IPS-NIHi11 (cell line): Measurements from ENCODE around the gene TXLNG.
"Not testable (repeated sequence)": the region's sequence is repeated elsewhere in the genome, so short reads cannot be mapped to it uniquely, and the experiment has no call there.

Source experiments
- DNase-seq: peaks from one replicate; pipeline ENCODE4 v3.0.0; 2012; ENCODE audit warnings: mixed read lengths, low spot score

Gene TXLNG

DNA sequence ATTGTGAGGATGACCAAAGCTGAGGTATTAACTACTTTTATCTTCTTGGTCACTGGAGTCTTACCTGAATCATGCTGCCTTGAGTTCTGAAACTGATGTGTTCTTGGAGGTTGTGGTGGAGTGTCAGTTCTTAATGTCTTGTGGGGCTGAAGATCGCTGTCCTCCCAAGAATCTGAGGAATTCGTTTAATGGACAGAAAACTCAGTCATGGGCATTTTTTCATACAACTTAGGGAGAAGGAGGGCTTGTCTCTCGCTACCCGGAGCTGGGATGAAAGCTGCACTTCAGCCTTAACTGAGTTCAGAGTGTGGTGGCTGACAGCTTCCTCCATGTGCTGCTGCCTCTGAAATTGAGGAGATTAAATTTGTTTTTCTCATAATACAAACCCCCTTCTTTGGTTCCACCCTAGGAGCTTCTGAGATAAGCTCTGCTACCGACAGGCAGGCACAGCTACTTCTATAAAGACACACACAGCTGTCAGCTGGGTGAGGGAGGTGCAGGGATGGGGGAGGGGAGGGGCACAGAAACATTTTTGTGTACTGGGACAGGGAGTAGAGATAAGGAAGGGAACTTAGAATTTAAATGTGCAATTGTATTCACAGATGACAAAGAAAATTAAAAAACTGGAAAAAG is 53.1 kb downstream of the TXLNG start:
- no peak for DNase-seq

DNA sequence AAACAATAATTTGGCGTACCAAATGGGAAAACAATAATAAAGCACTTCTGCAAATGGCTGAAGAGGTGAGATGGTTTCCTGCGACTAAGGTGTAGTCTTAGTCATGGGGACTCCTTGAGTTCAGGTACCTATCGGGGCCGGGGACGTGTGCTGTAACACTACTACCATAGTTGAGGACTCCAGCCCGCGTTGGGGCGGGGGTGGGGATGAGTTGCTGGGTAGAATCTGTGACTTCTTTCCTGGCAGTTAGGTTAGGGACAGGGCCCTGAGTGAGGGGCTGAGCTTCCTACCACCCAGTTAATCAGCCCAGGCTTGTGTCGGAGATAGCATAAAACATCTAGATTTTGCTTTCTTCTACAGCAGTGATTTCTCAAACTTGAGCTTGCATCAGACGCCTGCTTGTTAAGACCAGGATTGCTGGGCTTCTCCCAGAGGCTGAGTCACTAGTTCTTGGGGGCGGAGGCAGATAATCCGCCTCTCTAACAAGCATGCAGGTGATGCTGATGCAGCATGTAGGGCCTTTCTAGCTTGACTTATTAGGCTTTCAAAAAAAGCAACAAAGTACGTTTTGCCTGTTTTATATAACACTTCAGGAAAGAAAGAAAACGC is 53.7 kb downstream of the TXLNG start:
- DNase-seq: no peak

DNA sequence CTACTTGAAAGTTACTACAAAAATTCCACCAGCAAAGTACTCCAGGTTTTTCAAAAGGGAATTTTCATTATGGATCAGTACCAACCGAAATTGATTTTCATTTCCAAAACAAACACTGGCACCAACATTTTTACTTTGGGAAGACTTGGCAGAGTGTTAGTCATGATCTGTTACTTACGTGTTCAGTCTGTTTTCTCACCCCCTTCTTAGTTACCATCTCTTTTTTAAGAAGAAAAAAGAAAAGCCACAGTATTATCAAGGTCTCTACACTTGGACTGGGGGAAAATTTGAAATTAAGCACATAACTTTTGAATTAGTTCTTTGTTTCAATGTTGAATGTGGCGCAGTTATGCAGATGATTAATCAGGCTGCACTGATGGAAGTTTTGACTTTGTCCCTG is 56.4 kb downstream of the TXLNG start:
- DNase-seq: no peak

DNA sequence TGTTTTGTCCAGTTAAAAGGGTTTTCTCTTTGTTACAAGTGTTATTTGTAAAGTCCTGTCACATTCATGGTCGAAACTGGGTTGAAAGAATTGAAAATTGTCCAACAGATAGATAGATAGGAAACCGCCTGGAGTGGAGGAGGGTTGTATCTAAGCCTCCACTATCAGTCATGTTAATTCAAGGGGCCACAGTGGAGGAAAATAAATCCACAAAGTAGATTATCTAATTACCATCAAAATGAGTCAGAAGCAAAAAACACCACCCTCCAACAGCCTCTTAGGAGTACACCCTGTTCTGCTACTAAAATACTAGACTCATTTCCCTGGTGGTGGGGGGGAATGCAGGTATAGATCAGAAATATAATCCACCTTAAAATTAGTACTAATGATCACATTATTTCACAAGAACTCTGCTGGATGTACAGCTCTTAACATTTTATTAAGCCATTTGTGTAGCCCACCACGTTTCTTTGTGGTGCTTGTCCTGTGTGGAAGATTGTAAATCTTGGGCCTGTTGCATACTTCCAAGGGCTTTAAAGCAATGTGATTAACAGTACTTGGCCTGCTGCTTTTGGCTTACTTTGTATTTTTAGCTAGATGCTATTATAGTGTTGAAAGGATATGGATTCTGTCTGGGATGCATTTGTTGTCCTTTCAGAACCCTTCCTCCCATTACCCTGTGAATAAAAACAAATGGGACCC is 57.1 kb downstream of the TXLNG start:
- no peak for DNase-seq

DNA sequence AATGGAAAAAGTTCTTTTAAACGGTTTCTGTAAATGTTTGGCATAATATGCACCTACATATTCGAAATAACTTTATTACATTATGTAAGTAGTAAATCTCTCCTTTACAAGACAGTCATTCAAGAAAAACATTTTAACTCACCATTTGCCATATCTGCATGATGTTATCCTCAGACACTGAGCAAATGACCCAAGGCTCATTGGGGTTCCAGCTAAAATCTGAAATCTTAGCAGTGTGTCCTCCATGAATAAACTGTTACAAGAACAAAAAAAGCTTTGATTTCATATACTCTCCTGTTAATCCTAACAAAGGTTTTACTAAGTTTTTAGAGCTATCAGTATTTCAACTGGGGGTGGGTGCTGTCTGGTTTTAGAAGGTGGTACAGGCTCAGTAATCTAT is 59.4 kb downstream of the TXLNG start:
- DNase-seq: no peak

DNA sequence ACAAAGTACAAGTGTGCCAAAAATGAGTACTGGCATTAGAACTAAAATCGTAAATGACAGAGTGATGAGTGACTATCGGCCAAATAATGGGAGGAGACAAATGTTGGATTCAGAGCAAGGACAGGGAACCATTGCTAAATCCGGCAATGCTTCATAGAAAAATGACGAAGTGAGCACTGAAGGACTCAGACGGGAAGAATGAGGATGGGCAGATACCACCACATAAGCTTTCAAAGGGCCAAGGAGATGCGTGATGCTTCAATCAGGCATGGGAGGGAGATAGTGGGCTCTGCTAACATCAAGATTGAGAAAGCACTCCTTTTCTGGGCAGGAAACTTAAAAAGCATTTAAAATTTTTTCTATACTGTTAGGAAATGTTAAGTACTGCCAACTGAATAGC is 62.3 kb downstream of the TXLNG start:
- DNase-seq: no peak

DNA sequence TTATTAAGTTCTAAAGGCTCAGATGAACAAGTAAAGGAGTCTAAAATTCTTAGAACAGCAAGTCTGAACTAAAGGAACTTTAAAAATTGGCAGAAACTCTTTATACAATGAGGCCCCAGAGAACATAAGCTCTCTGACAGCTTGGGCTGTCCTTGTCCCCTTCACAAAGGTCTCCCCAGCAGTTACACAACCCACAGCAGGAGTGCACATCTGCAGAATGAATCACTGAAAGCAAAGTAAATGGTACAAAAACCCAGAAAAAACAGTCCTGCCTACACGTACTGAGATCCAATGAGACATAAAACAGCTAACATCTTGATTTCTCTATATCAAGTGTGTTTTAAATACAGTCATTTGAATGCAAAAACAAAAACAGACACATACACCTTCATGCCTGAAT is 65.2 kb downstream of the TXLNG start:
- DNase-seq: no peak

DNA sequence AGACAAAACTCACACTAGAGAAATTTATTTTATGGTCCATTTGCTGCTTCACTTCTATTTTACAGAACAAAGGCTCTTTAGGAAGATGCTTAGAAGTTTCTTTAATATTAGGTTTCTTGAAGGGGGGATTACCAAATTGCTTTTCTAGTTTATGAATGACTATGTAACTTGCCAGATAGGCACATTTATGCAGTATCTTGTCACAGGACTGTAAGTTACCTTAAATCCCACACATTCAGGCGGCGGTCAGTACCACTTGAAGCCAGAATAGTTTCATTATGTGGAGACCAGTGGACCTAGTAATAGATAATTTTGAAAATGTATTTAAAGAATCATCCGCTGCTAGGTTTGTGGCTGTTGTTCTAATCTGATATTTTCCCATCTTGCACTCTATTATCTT is 65.6 kb downstream of the TXLNG start:
- DNase-seq: no peak

DNA sequence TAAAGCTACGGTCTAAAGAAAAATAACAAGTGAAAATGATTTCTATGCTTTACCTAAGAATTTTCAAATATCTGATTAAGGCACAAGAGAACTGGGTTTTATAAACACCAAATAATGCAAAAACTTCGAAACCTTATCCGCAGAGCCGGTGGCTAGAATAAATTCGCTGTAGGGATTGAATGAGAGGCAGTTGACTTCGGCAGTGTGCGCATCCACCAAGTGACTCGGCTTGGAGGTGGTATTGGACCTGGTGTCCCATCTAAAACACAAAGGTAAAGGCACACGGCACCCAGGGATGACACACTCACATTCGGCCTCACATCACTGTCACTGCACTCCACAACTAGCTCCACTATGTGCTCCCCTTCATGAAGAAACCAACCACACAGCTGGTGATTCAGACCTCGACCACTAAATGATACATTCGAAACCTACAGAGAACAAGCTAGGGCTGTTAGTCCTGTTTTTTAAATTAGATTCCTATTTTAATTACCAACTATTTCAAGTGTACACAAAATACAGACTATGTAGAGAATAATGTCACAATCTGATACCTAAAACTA is 66.4 kb downstream of the TXLNG start:
- no peak for DNase-seq

DNA sequence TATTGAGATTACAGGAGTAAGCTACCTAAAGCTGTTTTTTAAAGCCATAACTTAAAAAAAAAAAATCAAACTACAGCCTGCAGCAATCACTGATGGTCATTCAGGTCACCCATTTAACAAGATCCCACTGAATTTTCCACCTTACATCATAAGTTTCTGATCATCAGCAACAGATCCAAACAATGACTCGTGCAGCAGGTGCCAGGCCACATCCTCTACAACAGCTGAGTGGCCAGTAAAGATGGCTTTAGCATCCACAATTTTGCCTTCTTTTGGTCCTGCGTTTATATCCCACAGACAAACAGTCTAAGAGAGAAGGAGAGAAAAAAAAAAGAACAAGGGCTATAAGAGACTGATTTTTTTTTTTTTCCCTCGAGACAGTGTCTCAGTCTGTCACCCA is 67.3 kb downstream of the TXLNG start:
- no peak for DNase-seq

DNA sequence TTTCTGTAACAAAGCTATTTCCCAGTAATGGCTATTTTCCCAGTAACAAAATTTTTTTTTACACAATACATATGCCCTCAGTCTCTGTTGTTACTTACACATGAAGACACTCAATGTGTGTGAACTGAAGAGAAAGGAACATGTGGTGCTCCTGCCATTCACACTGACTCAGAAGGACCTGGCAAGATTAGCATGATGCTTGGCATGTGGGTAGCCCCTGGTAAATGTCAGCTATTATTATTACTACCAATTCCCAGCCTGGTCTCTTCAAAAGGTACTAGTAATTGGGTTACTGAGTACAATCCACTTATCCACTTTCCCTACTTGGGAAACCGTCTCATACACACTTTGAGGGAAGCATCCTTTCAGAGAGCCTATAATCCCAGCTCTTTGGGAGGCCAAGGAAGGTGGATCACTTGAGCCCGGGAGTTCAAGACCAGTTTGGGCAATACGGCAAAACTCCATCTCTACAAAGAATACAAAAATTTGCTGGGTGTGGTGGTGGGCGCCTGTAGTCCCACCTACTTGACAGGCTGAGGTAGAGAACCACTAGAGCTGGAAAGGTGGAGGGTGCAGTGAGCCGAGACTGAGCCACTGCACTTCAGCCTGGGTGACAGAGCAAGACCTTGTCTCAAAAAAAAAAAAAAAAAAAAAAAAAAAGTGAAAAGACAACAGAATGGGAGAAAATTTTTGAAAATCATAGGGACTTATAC is 69.3 kb downstream of the TXLNG start:
- no peak for DNase-seq

DNA sequence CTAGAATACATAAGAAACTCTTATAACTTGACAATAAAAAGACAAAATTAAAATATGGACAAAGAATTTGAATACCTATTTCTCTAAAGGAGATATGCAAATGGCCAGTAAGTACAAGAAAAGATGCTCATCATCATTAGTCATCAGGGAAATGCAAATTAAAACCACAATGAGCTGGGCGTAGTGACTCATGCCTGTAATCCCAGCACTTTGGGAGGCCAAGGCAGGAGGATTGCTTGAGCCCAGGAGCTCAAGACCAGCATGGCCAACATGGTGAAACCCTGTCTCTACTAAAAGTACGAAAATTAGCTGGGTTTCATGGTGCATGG is 69.8 kb downstream of the TXLNG start:
- DNase-seq: not testable (repeated sequence)

DNA sequence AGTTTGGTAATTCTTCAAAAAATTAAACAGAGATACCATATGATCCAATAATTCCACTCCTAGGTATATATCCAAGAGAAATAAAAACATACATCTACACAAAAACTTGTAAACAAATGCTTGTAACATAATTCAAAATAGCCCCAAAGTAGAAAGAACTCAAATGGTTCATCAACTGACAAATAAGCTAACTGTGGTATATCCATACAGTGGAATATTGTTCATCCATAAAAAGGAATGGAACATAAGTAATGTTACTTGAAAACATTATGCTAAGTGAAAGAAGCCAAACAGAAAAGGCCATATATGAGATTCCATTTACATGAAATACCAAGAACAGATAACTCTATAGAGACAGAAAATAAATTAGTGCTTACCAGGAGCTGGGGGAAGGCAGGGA is 70.5 kb downstream of the TXLNG start:
- no peak for DNase-seq

DNA sequence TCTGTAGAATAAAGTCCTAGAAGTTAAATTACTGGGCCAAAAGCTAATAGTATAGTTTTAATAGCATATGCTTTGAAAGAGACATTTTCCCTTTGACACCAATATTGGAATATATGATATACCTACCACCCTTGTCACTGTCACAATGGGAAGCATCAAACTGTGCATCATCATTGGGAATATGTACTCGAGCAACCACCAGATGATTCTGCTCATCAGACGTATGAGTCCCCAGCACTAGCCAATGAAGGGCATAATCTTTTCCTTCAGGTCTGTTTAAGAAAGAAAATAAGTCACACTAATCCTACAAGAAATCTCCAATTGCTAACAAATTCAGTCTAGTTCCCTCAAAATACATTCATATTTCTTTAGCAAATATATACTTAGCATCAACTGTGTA is 76.6 kb downstream of the TXLNG start:
- no peak for DNase-seq

DNA sequence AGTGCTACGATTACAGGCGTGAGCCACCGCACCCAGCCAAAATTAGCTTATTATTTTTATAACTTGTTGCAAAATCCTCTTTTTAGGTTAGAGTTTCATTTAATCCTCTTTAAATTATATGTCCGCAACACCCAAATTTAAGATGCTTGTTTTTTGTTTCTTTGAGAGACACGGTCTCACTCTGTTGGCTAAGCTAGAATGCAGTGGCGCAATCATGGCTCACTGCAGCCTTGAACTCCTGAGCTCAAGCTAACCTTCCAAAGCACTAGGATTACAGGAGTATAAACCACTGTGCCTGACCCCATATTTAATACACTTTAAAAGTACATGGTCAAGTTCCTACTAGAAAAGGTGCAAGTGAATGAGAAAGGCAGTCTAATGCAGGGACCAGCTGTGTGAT is 81.7 kb downstream of the TXLNG start:
- no peak for DNase-seq

DNA sequence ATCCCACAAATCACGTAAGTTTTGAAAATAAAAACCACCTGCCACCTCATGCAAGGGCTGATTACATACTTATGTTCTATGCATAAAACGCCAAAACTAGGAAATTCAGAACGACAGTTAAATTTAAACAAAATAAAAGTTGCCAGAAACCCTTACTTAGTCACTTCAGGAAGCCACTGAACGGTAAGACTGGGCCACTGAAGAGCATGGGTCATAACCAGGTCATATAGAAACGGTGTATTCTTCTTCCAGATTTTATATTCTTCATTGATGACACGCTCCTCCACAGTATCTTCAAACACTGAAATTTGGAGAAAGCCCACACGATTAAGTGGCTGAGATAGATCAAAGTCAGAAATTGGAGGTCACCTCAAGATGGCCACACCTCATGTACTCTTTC is 82.7 kb downstream of the TXLNG start:
- DNase-seq: no peak

DNA sequence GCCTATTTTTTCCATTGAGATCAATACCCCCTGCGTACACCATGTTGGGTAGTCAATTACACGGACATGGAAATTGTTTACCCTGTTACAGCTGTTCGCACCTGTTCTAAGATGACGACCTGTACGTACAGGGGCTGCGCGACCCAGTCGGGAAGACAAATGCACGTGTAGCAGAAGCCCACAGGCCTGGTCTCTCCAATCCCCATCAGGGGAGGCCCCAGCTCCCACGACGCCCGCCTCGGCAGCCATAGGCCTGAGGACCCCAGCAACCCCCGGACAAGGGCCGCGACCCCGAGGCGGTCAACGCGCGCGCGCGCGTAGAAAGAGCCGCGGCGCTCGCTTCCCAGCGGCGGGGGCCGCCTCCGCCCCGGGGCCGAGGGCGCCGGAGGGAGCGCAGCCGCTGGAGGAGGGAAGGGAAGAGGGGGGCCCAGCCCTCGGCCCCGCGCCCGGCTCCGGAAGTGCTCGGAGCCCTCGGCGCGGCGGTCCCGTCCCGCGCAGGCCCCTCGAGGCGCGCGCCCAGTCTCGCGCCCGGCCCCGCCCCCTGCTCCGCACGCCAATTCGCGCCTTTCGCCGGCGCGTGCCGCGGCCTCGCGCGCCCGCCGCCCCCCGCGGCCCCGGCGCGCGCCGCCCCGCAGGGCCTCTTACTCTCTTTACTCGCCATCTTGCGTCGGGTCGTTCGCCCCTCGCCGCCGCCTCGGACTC is 83.3 kb downstream of the TXLNG start:
- peak; percentile 55 for DNase-seq

DNA sequence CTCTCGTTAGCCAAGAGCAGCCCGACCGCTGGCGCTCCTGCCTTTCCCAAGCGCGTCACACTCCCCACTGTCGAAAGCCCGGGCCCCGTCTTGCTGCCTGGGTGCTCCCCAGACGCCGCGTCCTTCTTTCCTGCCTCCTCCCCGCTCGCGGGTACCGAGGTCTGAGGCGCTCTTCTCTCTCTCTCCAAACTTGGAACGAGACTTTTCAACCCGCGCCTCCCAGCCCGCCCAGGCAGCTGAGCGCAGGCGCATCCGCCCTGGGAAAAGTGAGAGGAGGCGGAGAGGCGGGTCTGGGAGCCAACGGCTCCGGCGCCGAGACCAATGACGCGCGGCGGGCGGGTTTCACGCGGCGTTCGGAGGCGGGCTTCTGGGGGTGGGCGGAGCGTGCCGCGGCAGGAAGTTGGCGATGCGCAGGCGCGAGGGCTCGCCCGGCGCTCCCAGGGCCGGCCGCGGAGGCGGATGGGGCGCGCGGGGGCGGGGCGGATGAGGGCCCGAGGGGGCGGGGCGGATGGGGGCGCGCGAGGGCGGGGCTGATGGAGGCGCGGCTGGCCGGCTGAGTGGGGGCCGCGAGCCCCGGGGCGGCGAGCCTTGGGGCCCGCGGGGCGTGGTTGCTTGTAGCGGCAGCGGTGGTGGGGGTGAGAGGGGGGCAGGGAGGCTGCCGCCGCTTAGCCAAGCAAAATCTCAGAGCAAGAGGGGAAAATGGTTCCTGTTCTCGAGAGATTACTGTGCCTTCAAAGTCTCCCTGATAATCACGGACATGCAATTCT is 84.0 kb downstream of the TXLNG start, which contains the start of gene RBBP7:
TSS of gene RBBP7 (minus strand) at position 268 of the 767 bp plus-strand sequence. CDS start 309 bp downstream, outside the sequence.
- DNase-seq: peak; percentile 81

DNA sequence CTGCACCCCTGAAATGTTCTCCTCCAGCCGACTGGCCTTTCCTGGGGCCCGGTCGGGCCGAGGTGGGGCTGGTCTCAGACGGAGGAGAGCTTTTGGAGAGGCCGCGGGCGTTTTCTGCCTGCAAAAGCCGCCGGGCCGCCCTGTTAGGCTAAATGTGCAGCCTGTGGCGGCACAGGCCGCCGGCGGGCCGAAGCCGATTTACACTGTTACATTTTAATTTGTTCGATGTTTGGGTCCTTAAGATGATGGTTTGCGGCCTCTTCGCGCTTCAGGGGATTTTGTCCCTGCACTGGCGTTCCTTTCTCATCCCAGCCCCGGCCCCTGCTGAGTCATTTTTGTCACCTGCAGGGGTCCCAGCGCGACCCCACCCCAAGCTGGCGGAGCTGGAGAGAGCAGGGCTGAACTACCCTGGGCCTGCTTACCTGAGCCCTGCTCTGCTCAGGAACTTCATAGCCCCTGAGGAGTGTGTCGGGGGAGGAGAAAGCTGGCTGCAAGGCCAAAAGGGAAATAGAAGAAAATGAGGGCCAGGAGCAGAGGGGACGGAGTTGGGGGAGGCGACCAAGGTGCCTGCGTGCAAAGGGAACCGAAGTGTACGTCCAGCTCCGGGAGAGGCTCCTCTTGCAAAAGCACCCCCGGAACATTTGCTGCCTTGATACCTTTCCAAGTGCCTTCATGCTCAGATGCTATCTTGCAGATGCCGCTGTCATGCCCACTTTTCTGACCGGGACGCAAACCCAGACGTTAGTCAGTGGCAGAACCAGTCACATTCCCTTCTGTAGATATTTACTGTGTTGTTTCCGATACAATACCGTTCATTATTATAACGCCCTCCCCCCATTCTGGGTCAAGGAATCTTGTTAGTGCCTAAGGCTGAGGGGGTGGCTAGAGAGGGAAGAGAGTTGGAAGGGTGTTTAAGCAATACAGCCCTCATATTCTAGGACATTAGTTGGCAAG is 84.9 kb downstream of the TXLNG start:
- peak; percentile 16 for DNase-seq

DNA sequence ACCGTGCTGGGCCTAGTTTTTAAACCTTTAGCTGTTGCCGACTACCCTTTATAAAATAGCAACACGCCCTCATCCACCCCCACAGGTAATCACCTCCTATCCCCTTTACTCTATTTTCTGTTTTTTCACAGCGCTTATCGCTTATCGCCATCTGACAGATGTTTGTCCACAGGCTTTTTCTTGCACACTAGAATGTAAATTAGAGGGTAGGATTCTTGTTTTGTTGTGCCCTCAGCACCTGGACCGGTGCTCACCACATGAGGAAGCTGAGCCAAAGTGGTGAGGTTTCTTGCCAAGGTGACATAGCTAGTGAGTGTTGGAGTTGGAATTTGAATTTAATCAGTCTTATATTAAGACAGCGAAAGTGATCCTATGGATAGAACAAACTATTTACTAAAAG is 86.8 kb downstream of the TXLNG start:
- no peak for DNase-seq
